HG03108 (cell line): ENCODE data around the gene PRELID2.
A peak's percentile ranks its signal among the peaks of the same experiment; 100 is the strongest.
"Not testable (repeated sequence)": the region's sequence is repeated elsewhere in the genome, so short reads cannot be mapped to it uniquely, and the experiment has no call there.

ENCODE experiments used
- ATAC-seq: cut with Tn5 transposase; IDR thresholded peaks from one replicate; pipeline ENCODE4 v1.9.1; 2021; ENCODE audit warnings: moderate library complexity; ENCODE audit not compliant: unreplicated experiment

Gene PRELID2

GRCh38 chr5:145834917-145835847, at the start of gene PRELID2:
Gene PRELID2, minus strand, starts transcription at chr5:145835342. Its CDS starts 91 bp downstream, at chr5:145835251.
- peak; percentile 82 for ATAC-seq

GRCh38 chr5:145874765-145875164, 39.6 kb upstream of the PRELID2 start:
- no peak for ATAC-seq

GRCh38 chr5:145872914-145873313, 37.8 kb upstream of the PRELID2 start, which contains the start of gene GRXCR2:
Gene GRXCR2, minus strand, starts transcription at chr5:145873014. Its CDS starts 46 bp downstream, at chr5:145872968.
- no peak for ATAC-seq

GRCh38 chr5:145872486-145872885, 37.3 kb upstream of the PRELID2 start:
- ATAC-seq, result no peak

DNA sequence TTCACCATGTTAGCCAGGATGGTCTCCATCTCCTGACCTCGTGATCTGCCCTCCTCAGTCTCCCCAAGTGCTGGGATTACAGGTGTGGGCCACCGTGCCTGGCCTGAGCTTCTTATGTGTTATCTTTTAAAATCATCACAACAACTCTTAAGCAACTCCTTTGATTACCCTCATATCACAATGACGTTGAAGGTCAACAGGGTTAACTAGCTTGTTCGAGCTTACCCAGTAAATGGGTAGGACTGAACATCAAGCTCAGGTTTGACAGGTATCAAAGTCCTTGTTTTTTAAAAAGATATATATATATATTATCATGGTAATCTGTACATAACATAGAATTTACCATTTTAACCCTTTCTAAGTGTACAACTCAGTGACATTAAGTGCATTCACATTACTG, 34.6 kb upstream of the PRELID2 start:
- ATAC-seq, result no peak

- ATAC-seq, result no peak
Measured at GRCh38 chr5:145867806-145868205, 32.7 kb upstream of the PRELID2 start.

GRCh38 chr5:145864432-145864831, 29.3 kb upstream of the PRELID2 start:
- ATAC-seq, result not testable (repeated sequence)

GRCh38 chr5:145863003-145863402, 27.9 kb upstream of the PRELID2 start:
- ATAC-seq, result no peak

DNA sequence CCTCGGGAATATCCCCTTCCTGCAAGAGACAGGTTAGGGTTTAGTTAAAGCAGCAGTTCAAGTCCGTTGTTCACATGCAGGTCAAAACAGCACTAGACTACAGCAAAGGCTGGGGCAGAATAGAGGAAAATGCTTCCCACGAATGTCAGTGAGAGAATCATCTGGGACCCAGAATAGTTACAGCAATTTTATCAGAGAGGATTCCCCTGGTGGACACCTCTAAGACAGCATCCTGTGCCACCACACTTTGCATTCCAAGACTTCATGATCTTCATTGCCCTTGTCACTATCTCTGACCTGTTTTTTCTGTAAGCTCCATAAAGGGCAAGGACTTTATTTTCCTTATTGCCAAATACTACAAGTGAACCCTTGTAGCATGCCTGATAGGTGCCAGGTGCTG, 24.8 kb upstream of the PRELID2 start:
- ATAC-seq, result no peak

GRCh38 chr5:145859453-145859852, 24.3 kb upstream of the PRELID2 start:
- ATAC-seq, result no peak

DNA sequence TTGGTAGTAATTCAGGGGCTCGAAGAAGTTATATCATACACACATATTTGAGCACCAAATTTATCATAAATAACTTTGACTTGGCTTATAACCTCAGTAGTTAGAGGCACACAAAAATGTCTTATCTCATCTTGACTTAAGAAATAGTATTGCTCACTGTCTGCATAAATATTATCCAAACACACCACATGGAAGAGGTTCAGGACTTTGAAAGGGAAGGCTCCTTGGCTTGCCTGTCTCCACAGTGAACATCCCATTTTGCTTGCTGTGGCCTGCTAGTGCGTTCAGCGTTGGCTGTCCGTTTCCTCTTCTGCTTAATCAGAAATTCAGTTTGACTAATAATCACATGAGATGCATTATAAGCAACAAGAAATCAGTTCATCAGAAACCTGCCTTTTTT, 23.8 kb upstream of the PRELID2 start:
- no peak for ATAC-seq

- no peak for ATAC-seq
Measured at GRCh38 chr5:145856285-145856818, 21.2 kb upstream of the PRELID2 start.

DNA sequence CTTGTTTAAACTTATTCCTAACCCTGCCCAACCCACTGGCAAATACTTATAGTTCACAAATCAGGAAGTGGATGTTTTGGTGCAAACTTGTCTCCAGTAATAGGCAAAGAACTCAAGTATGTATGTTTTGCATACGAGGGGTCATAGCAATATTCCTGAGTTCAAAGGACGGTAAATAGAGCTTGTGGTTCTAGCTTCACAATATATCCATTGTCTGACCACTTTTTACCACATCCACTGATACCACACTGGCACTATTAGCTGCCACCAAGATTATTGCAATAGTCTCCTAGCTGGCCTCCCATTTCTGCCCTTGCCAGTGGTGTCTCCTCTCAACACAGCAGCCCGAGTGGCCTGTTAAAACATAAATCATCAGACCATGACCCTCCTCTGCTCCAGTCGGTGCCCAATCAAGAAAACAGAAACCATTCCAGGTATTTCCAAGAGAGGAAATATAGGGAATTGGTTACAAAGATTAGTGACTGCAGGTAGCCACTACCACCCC, 20.7 kb upstream of the PRELID2 start:
- ATAC-seq, result no peak

DNA sequence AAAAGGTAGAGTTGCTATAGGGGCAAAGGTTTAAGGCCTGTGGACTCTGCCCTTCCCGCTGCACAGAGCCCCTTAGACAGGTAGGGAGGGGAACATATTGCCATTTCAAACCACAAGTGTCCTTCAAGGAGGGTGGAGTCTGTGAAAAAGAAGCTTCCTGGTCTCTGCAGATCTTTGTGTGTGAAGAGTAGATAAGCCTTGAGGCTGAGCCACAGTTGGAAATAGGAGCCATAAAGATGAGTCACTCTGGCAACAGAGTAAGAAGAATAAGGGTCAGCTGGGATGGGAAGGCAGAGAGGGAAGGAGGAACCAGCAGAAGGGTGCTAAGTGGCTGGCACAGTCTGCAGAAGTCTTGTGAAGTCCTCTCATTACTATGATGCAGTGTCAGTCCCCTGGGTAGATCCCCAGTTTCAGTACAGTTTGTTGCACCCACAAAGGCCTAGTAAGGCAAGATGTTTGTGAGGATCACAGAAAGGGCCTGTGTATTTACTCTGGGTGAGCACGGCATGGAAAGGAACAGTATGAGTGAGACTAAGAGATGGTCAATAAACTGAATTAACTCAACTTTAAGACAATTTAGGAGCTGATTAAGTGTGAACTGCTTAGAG, 19.6 kb upstream of the PRELID2 start:
- ATAC-seq, result no peak

GRCh38 chr5:145853781-145854376, 18.7 kb upstream of the PRELID2 start:
- ATAC-seq, result no peak

DNA sequence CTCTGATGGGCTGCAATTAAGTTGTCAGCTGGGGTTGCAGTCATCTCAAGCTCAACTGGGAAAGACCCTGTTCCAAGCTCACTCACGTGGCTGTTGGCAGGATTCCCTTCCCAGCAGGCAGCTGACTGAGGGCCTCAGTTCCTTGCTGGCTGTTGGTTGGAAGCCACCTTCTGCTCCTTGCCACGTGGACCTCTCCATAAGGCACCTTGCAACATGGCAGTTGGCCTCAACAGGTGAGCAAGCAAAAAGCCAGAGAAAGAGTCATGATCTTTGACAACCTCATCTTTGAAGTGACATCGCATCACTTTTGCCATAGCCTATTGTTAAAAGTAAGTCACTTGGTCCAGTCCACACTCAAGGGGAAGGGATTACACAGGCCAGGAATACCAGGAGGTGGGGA, 17.8 kb upstream of the PRELID2 start:
- ATAC-seq, result no peak

DNA sequence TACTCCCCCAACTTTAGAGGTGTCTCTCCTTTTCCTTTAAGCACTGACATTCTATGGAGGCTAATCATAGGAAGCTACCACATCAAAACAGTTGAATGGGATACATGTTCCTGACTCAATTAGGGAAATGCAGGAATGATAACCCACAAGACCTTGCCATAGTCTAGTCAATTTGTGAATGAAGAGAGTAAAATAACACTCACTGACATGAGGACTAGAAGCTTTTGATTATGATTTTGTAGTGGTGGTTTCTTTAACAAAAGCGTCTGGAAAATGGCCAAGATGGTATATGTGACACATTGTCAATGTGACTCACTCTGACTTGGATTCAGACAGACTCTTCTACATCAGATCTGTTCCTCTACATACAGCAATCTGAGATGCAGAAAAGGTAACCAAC, 13.7 kb upstream of the PRELID2 start:
- no peak for ATAC-seq

- no peak for ATAC-seq
Measured at GRCh38 chr5:145847499-145848497, 12.7 kb upstream of the PRELID2 start.

- ATAC-seq, result no peak
Measured at GRCh38 chr5:145846081-145846480, 10.9 kb upstream of the PRELID2 start.

DNA sequence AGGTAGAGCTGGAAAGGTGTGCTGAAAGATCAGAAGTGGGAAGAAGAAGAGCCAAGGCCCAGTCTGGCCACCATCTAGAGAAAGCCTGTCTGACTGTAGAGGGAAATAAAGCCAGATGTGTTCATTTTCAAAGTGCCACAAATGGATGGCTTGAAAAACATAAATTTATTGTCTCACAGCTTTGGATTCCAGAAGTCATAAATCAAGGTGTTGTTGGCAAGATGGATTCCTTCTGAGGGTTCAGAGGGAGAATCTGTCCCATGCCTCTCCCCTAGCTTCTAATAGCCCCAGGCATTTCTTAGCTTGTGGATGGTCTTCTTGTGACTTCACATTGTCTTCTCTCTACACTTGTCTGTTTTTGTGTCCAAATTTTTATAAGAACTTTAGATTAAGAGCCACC, 6.2 kb upstream of the PRELID2 start:
- ATAC-seq, result no peak
